Esophagus (tissue), 2 donors: ENCODE measurements around the gene IGIP. TPM values are rescaled to one million over a fixed set of nuclear protein-coding genes. Genes with fewer than 3 reads are reported as not detected.
A peak's percentile ranks its signal among the peaks of the same experiment; 100 is the strongest.
"Not testable (repeated sequence)": the region's sequence is repeated elsewhere in the genome, so short reads cannot be mapped to it uniquely, and the experiment has no call there.

Experiments used
- H3K27ac ChIP-seq, 2 donors: one replicate each; pipeline ENCODE4 v1.5.1; 2013; ENCODE audit warnings: low read depth in 2 of 2, mild to moderate bottlenecking in 2 of 2, inconsistent platforms in 1 of 2, low read length in 1 of 2, moderate library complexity in 1 of 2
- H3K27me3 ChIP-seq, 2 donors: one replicate each; pipeline ENCODE4 v1.6.1; 2013; ENCODE audit warnings: low read length in 2 of 2, control low read depth in 1 of 2, mild to moderate bottlenecking in 1 of 2; ENCODE audit not compliant: insufficient read depth in 2 of 2, control insufficient read depth in 1 of 2
- H3K36me3 ChIP-seq, 2 donors: one replicate each; pipeline ENCODE4 v1.6.1; 2013; ENCODE audit warnings: low read length in 1 of 2; ENCODE audit not compliant: control insufficient read depth in 2 of 2, insufficient read depth in 2 of 2
- H3K4me1 ChIP-seq, 2 donors: one replicate each; pipeline ENCODE4 v1.6.1; 2013; ENCODE audit warnings: low read length in 1 of 2; ENCODE audit not compliant: control insufficient read depth in 2 of 2, insufficient read depth in 2 of 2
- H3K4me3 ChIP-seq, 2 donors: one replicate each; pipeline ENCODE4 v1.5.1; 2013; ENCODE audit warnings: low read length in 2 of 2, mild to moderate bottlenecking in 2 of 2, low read depth in 1 of 2, moderate library complexity in 1 of 2
- H3K9me3 ChIP-seq, 2 donors: one replicate each; pipeline ENCODE4 v1.6.1; 2013; ENCODE audit warnings: mild to moderate bottlenecking in 2 of 2, low read depth in 1 of 2, low read length in 1 of 2, moderate library complexity in 1 of 2; ENCODE audit not compliant: control insufficient read depth in 2 of 2, insufficient read depth in 1 of 2
- WGBS, 2 donors: extraction: QIAGEN DNeasy Blood & Tissue Kit; methylation state at CpG; one replicate each; pipeline ENCODE4 v1.1.7; 2013; 5-methylcytosine and 5-hydroxymethylcytosine counted together
- polyA plus RNA-seq, 2 donors: library from polyadenylated mRNA; stranded (reverse); fragments of 200-250 nt; gene quantifications; one replicate each; pipeline ENCODE4 v1.2.3, GENCODE V29; 2013
- donor health status: healthy with polysubstance abuse.
- donor health status: Bipolar disorder and iron deficiency.

IGIP gene
- polyA plus RNA-seq, 2 donors, result 2.3 to 3.8 TPM

DNA sequence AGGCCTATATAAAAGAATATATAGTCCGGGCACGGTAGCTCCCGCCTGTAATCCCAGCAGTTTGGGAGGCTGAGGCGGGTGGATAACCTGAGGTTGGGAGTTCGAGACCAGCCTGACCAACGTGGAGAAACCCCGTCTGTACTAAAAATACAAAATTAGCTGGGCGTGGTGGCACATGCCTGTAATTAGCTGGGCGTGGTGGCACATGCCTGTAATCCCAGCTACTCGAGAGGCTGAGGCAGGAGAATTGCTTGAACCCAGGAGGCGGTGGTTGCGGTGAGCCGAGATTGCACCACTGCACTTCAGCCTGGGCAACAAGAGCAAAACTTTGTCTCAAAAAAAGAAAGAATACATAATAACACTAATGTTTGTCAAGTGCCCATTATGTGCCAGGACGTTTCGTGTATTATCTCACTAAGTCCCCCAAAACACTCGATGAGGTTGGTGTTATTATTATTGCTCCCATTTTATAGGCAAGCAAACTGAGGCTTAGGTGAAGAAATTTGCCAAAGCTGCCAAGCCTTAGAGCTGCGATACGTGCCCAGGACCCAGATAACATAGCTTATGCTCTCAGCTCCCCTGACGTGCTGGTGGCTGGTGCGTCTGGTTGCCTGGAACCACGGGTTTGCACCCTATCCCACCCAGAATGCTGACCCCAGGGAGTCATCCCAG lies 29.1 kb downstream of the IGIP start:
- not testable (repeated sequence) for H3K9me3 ChIP-seq, H3K4me3 ChIP-seq, H3K27me3 ChIP-seq, H3K4me1 ChIP-seq, H3K36me3 ChIP-seq, H3K27ac ChIP-seq
- WGBS, 2 donors, result 76 to 84% methylated on average over 21 of the region's 21 CpGs

DNA sequence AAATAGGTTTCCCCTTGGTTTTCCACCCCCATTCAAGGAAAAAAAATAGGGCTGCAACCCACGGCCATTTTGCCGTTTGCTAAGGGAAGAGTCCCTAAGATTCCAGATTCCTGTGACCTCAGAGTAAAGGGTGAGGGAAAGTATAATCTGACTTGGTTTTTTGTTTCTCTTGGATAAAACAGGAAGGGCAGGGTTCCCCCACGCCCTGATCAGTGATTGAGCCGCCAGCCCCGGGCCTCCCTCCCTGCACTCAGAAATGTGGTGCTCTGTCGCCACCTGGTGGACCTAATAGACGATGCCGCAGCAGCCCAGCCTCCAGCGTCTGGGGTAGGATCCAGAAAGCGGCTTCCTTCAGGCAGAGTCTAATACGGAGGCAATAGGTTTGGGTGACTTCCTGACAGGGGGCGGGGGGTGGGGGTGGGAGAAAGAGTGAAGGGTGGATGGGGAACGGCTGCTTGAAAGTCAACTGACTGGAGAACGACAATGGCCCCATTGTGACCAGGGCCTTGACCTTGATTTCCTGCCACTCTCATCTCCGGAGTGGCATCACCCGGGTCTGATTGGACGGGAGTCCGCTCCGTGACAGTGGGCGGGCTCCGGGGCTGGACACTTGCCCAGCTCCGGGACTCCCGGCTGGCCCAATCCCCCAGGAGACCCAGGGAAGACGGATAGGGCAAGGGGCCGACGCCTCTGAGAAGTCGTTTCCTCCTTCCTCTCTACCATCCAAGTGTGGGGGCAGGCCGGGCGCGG lies 31.5 kb downstream of the IGIP start:
- Histone ChIP-seq H3K27me3 (no peaks in the 10 kb centered on the region), H3K36me3 (no peaks in the 10 kb centered on the region), H3K9me3 (no peaks in the 10 kb centered on the region), H3K4me1 (peaks cover 2% of the 10 kb centered on the region in 2 donors), H3K27ac (no peak overlapping the region), H3K4me3 (peak overlapping the region in 1 of 2 donors; percentile 31)
- WGBS, 2 donors, result 6 to 11% methylated on average over 30 of the region's 30 CpGs

- no peak overlapping the region for H3K4me3 ChIP-seq
- H3K4me1 ChIP-seq, result peaks cover 2% of the 10 kb centered on the region in 2 donors
- WGBS, 2 donors, result 79 to 83% methylated on average over 7 of the region's 7 CpGs
- H3K27me3 ChIP-seq, result no peaks in the 10 kb centered on the region
- H3K27ac ChIP-seq, result no peak overlapping the region
- no peaks in the 10 kb centered on the region for H3K9me3 ChIP-seq
- H3K36me3 ChIP-seq, result no peaks in the 10 kb centered on the region
Measured at GRCh38 chr5:140159014-140159927, 33.5 kb downstream of the IGIP start.

- Histone ChIP-seq H3K4me3 (no peak overlapping the region), H3K27me3 (no peaks in the 10 kb centered on the region), H3K4me1 (peaks cover 2% of the 10 kb centered on the region in 2 donors), H3K9me3 (no peaks in the 10 kb centered on the region), H3K36me3 (no peaks in the 10 kb centered on the region), H3K27ac (no peak overlapping the region)
- 92% methylated on average over 5 of the region's 5 CpGs for WGBS, 2 donors
Measured at GRCh38 chr5:140162275-140162674, 36.5 kb downstream of the IGIP start.

GRCh38 chr5:140162781-140163180 lies 37.0 kb downstream of the IGIP start:
- no peaks in the 10 kb centered on the region for H3K9me3 ChIP-seq
- H3K4me3 ChIP-seq, result no peak overlapping the region
- 62 to 76% methylated on average over 5 of the region's 5 CpGs for WGBS, 2 donors
- no peaks in the 10 kb centered on the region for H3K4me1 ChIP-seq
- H3K27me3 ChIP-seq, result no peaks in the 10 kb centered on the region
- H3K27ac ChIP-seq, result no peak overlapping the region
- no peaks in the 10 kb centered on the region for H3K36me3 ChIP-seq

GRCh38 chr5:140165101-140165922 lies 39.6 kb downstream of the IGIP start:
- Histone ChIP-seq H3K36me3 (no peaks in the 10 kb centered on the region), H3K27me3 (no peaks in the 10 kb centered on the region), H3K4me1 (no peaks in the 10 kb centered on the region), H3K27ac (no peak overlapping the region), H3K4me3 (no peak overlapping the region), H3K9me3 (no peaks in the 10 kb centered on the region)
- WGBS, 2 donors, result 41 to 74% methylated on average over 5 of the region's 5 CpGs

DNA sequence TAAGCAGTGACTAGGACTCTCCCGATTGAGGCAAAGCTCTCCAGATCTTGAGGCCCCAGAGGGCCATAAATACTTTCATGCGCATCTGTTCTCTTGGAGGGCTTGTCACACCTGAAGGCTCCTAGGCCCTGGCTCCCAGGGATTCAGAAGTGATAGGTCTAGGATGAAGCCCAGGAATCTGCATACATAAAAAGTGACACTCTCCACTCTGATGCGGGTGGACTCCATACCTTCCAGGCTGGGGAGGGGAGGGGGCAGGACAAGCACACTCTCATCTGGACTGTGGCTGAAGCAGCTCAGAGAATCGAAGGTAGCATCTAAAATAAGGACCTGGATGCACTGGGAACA lies 40.2 kb downstream of the IGIP start:
- Histone ChIP-seq H3K9me3 (no peaks in the 10 kb centered on the region), H3K36me3 (no peaks in the 10 kb centered on the region), H3K4me3 (no peak overlapping the region), H3K4me1 (no peaks in the 10 kb centered on the region), H3K27ac (no peak overlapping the region), H3K27me3 (no peaks in the 10 kb centered on the region)
- 63 to 64% methylated on average over 4 of the region's 4 CpGs for WGBS, 2 donors

DNA sequence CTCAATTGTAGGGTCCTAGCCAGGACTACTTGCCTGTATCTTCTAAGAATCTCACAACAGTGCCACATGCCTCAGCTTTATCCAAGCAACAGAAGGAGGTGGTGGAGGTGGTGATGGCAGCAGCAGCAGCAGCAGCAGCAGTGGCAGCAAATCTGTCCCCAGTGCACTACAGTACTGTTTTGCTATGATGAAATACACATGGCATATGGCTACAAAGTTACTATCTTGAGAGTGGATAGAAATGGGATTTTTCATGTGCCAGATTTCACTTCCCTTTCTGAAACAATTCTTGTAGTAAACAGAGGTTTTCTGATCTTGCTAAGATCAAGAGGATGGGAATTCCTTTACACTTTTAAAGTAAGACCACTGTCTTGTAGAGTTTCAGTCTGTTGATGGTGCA lies 41.2 kb downstream of the IGIP start:
- H3K9me3 ChIP-seq, result no peaks in the 10 kb centered on the region
- H3K27ac ChIP-seq, result no peak overlapping the region
- H3K4me3 ChIP-seq, result no peak overlapping the region
- no peaks in the 10 kb centered on the region for H3K27me3 ChIP-seq
- no peaks in the 10 kb centered on the region for H3K4me1 ChIP-seq
- no peaks in the 10 kb centered on the region for H3K36me3 ChIP-seq

GRCh38 chr5:140168371-140168770 lies 42.6 kb downstream of the IGIP start:
- 95 to 97% methylated on average over 2 of the region's 2 CpGs for WGBS, 2 donors

More at GRCh38 chr5:140168371-140168770, 42.6 kb downstream of the IGIP start:
- no peak overlapping the region for H3K4me3 ChIP-seq
- no peaks in the 10 kb centered on the region for H3K9me3 ChIP-seq
- H3K27ac ChIP-seq, result no peak overlapping the region
- H3K27me3 ChIP-seq, result no peaks in the 10 kb centered on the region
- H3K4me1 ChIP-seq, result no peaks in the 10 kb centered on the region
- no peaks in the 10 kb centered on the region for H3K36me3 ChIP-seq
